NB4 (cell line): ENCODE data around the gene HCLS1.

Experiments
- CTCF ChIP-seq: IDR thresholded peaks from one replicate; pipeline ENCODE4 v1.5.1; 2012; ENCODE audit warnings: low read depth, low read length
- MAX ChIP-seq: IDR thresholded peaks from 2 replicates; pipeline ENCODE4 v1.6.1; 2011; ENCODE audit warnings: low read depth, low read length

- no peak for TF ChIP-seq MAX
- no peak for TF ChIP-seq CTCF
Observed at GRCh38 chr3:121637922-121638321, 22.8 kb downstream of the HCLS1 start.
